ENCODE data around the gene UBXN6. TPM values are rescaled to one million over a fixed set of nuclear protein-coding genes. Genes with fewer than 3 reads are reported as not detected.

The UBXN6 gene
- total and polyA plus RNA-seq, 2 of the 8 experiments (the other 6 are each of a cell fraction or from before 2014, with no cell fraction given): 28.0 to 43.8 TPM

DNA sequence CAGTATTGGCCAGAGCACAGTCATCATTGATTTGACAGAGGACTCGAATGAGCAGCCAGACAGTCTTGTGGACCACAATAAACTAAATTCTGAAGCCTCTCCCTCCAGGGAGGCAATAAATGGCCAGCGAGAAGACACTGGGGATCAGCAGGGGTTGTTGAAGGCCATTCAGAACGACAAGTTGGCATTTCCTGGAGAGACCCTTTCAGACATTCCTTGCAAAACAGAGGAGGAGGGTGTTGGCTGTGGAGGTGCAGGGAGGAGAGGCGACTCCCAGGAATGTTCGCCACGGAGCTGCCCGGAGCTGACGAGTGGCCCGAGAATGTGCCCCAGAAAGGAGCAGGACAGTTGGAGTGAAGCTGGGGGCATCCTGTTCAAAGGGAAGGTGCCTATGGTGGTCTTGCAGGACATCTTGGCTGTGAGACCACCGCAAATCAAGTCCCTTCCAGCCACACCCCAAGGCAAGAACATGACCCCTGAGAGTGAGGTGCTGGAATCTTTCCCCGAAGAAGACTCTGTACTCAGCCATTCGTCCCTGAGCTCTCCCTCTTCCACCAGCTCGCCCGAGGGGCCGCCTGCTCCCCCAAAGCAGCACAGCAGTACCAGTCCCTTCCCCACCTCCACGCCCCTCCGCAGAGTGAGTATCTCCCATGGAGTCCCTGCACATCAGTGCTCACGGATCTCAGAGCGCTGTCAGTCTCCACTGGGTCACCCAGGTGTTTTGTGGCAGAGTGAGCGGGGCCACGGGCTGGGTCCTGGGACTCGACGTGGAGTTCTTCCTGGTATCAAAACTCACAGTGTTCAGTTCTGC lies 48.3 kb downstream of the UBXN6 start (continued):
- no peak for TF ChIP-seq CHD7 (IDR thresholded peaks at IDR 0.05; ENCODE audit: insufficient replicate concordance, low read length)
- no peak for TF ChIP-seq KDM1A (IDR thresholded peaks at IDR 0.05; ENCODE audit: borderline replicate concordance, low read length)
- TF ChIP-seq GTF2F1 (IDR thresholded peaks at IDR 0.05; ENCODE audit: borderline replicate concordance, low read depth, low read length): peak; percentile 68; the same call in 1 of the 2 replicates
- TF ChIP-seq SIN3A (conservative IDR thresholded peaks at IDR 0.05 in 1 of 2, IDR thresholded peaks at IDR 0.05 in 1 of 2; ENCODE audit: low read depth in 1 of 2, low read length in 2 of 2): peak in 1 of 2 experiments; percentile 67; a peak in 2 of 4 replicates
- TF ChIP-seq RNF2 (IDR thresholded peaks at IDR 0.05; ENCODE audit: borderline replicate concordance, low read depth, low read length, missing control alignments, poor library complexity, severe bottlenecking): no peak
- no peak for TF ChIP-seq SP2 (IDR thresholded peaks at IDR 0.05; ENCODE audit: low read length)
- no peak for TF ChIP-seq TCF12 (IDR thresholded peaks at IDR 0.05; ENCODE audit: low read depth, low read length)
- no peak for TF ChIP-seq CTBP2 (IDR thresholded peaks at IDR 0.05; ENCODE audit: borderline replicate concordance, insufficient read depth, insufficient read length, low read length)
- peak; percentile 96 for TF ChIP-seq TEAD4 (IDR thresholded peaks at IDR 0.05; ENCODE audit: low read depth, low read length)
